A549 (cell line): ENCODE data around the gene PNPLA4. TPM values are rescaled to one million over a fixed set of nuclear protein-coding genes. Genes with fewer than 3 reads are reported as not detected.

Source experiments
- ATAC-seq, 2 experiments: fragments of 200-7000 bp in 1 of 2; fragments of >200 bp in 1 of 2; cut with Nextera tagmentation in 1 of 2; cut with Tn5 transposase in 1 of 2; 3 replicates each; pipeline versions ENCODE4 v1.8.0 to v1.9.1; 2018 to 2020; ENCODE audit warnings: mild to moderate bottlenecking in 1 of 2, moderate library complexity in 1 of 2
- CTCF ChIA-PET: fragments of 300-600 bp; sonication (Branson Sonifier 250); formaldehyde crosslinking; extraction: SDS; loops from one replicate; lab custom pipeline; 2021; ENCODE audit warnings: antibody characterized with exemption, inconsistent platforms; lab: Yijun Ruan, JAX
- POLR2A ChIA-PET: fragments of 350-600 bp; formaldehyde crosslinking; extraction: SDS; loops from one replicate; lab custom pipeline; 2021; ENCODE audit warnings: antibody characterized with exemption, inconsistent platforms; lab: Yijun Ruan, JAX
- DNase-seq, 2 experiments: peaks; one replicate each; pipeline versions ENCODE4 v3.0.0 to v3.0.0-alpha.2; 2011 to 2016; ENCODE audit warnings: low read depth in 1 of 2, low spot score in 1 of 2
- FAIRE-seq: peaks from 2 replicates; lab custom pipeline; 2011; peaks lifted over from hg19 to GRCh38; lab: Jason Lieb, UNC
- H3K27ac ChIP-seq, 2 experiments: fragments of >200 bp; sonication (Bioruptor Twin); formaldehyde crosslinking; 3 replicates each; pipeline ENCODE4 v1.5.1; 2016 to 2017
- H3K4me1 ChIP-seq: fragments of >200 bp; sonication (Bioruptor Twin); formaldehyde crosslinking; 3 replicates; pipeline ENCODE4 v1.6.1; 2016
- H3K4me2 ChIP-seq: fragments of >200 bp; sonication (Bioruptor Twin); formaldehyde crosslinking; 3 replicates; pipeline ENCODE4 v1.6.1; 2016
- H3K4me3 ChIP-seq: fragments of >200 bp; sonication (Bioruptor Twin); formaldehyde crosslinking; 3 replicates; pipeline ENCODE4 v1.5.1; 2016
- H3K9me3 ChIP-seq: fragments of >200 bp; sonication (Bioruptor Twin); formaldehyde crosslinking; 3 replicates; pipeline ENCODE4 v1.6.1; 2016
- BHLHE40 ChIP-seq: IDR thresholded peaks from 2 replicates; pipeline ENCODE4 v1.6.1; 2012; ENCODE audit warnings: low read depth, low read length, inconsistent platforms
- CHD4 ChIP-seq: fragments of 200-600 bp; sonication (generic); IDR thresholded peaks from 2 replicates; pipeline ENCODE4 v1.6.1; 2016; ENCODE audit warnings: antibody characterized with exemption, mild to moderate bottlenecking, borderline replicate concordance
- FOSL2 ChIP-seq, 2 experiments: fragments of 450-650 bp in 1 of 2; fragments of >200 bp in 1 of 2; sonication (Bioruptor Twin) in 1 of 2; formaldehyde crosslinking; IDR thresholded peaks; 2 replicates each; pipeline versions ENCODE4 v1.5.0 to v1.6.1; 2016 to 2020; ENCODE audit warnings: mild to moderate bottlenecking in 1 of 2, moderate library complexity in 1 of 2
- FOXS1 ChIP-seq: fragments of 250-450 bp; sonication (Bioruptor Pico); IDR thresholded peaks from 2 replicates; pipeline ENCODE4 v1.5.0; 2020; ENCODE audit warnings: mild to moderate bottlenecking, moderate library complexity
- GATA3 ChIP-seq: IDR thresholded peaks from 2 replicates; pipeline ENCODE4 v1.6.1; 2012; ENCODE audit warnings: borderline replicate concordance
- HOXA7 ChIP-seq: fragments of 250-450 bp; sonication (Bioruptor Pico); IDR thresholded peaks from 2 replicates; pipeline ENCODE4 v1.5.0; 2020; ENCODE audit warnings: mild to moderate bottlenecking, moderate library complexity
- HOXB13 ChIP-seq: fragments of 250-450 bp; sonication (Bioruptor Pico); IDR thresholded peaks from 2 replicates; pipeline ENCODE4 v1.5.0; 2020; ENCODE audit warnings: low read depth, mild to moderate bottlenecking, moderate library complexity
- KDM1A ChIP-seq: fragments of 200-600 bp; sonication (generic); IDR thresholded peaks from 2 replicates; pipeline ENCODE4 v1.6.1; 2016; ENCODE audit warnings: low read depth, mild to moderate bottlenecking
- KDM5A ChIP-seq: fragments of 200-600 bp; sonication (generic); IDR thresholded peaks from 2 replicates; pipeline ENCODE4 v1.6.1; 2016; ENCODE audit warnings: antibody characterized with exemption, mild to moderate bottlenecking
- MAFK ChIP-seq: fragments of 450-650 bp; IDR thresholded peaks from 2 replicates; pipeline ENCODE4 v1.6.1; 2014; ENCODE audit not compliant: partially characterized antibody
- MYC ChIP-seq: IDR thresholded peaks from 2 replicates; pipeline ENCODE4 v1.6.1; 2012; ENCODE audit warnings: mild to moderate bottlenecking, inconsistent platforms, low read length, improper control_type of control experiment, borderline replicate concordance
- NPAS2 ChIP-seq: fragments of 250-450 bp; sonication (Bioruptor Pico); IDR thresholded peaks from 2 replicates; pipeline ENCODE4 v1.8.0; 2022; ENCODE audit warnings: mild to moderate bottlenecking, moderate library complexity, borderline replicate concordance
- PHF8 ChIP-seq: fragments of 200-600 bp; sonication (generic); IDR thresholded peaks from 2 replicates; pipeline ENCODE4 v1.6.1; 2016; ENCODE audit warnings: low read depth, mild to moderate bottlenecking, antibody characterized with exemption, moderate library complexity, borderline replicate concordance
- POLR2A ChIP-seq: IDR thresholded peaks from 2 replicates; pipeline ENCODE4 v1.6.1; 2012; ENCODE audit warnings: mild to moderate bottlenecking, low read length
- RCOR1 ChIP-seq: fragments of 150-350 bp; IDR thresholded peaks from 2 replicates; pipeline ENCODE4 v1.6.1; 2014; ENCODE audit warnings: antibody characterized with exemption, low read length, low read depth
- RFX5 ChIP-seq: fragments of 450-650 bp; IDR thresholded peaks from 2 replicates; pipeline ENCODE4 v1.7.1; 2014; ENCODE audit warnings: antibody characterized with exemption, mild to moderate bottlenecking, moderate library complexity
- SMC3 ChIP-seq: fragments of >200 bp; sonication (Bioruptor Twin); formaldehyde crosslinking; IDR thresholded peaks from 3 replicates; pipeline ENCODE4 v1.6.1; 2018; ENCODE audit warnings: inconsistent platforms
- TFCP2L1 ChIP-seq: fragments of 250-450 bp; sonication (Bioruptor Pico); IDR thresholded peaks from 2 replicates; pipeline ENCODE4 v1.5.0; 2021; ENCODE audit warnings: mild to moderate bottlenecking
- ZC3H11A ChIP-seq: fragments of 450-650 bp; IDR thresholded peaks from 2 replicates; pipeline ENCODE4 v1.6.1; 2014; ENCODE audit warnings: antibody characterized with exemption, mild to moderate bottlenecking
- ZSCAN20 ChIP-seq: fragments of 250-450 bp; sonication (Bioruptor Pico); IDR thresholded peaks from 2 replicates; pipeline ENCODE4 v1.8.0; 2022; ENCODE audit warnings: mild to moderate bottlenecking, moderate library complexity
- WGBS: methylation state at CpG from one replicate; pipeline ENCODE4 v1.1.6; 2017; ENCODE audit errors: missing lambda C conversion rate; 5-methylcytosine and 5-hydroxymethylcytosine counted together
- polyA plus RNA-seq, 4 experiments: library from polyadenylated mRNA; depleted of rRNA in 3 of 4; stranded (reverse); fragments of >200 nt; fragmentation: RNase III in 1 of 4; extraction: RNeasy Plus Mini Kit Qiagen cat#74134 plus additional on column Dnase treatment in 1 of 4; gene quantifications; 2 replicates in 3 of 4; 3 replicates in 1 of 4; pipeline ENCODE4 v1.2.3, GENCODE V29; 2011 to 2017
- TF ChIP-seq, protein P1 (sequence below): fragments of 200-600 bp; sonication (generic); IDR thresholded peaks from 2 replicates; pipeline ENCODE4 v1.6.1; 2016; ENCODE audit warnings: antibody characterized with exemption, mild to moderate bottlenecking, moderate library complexity
- TF ChIP-seq, protein P2 (sequence below): fragments of >200 bp; sonication (Bioruptor Twin); formaldehyde crosslinking; IDR thresholded peaks from 3 replicates; pipeline ENCODE4 v1.5.1; 2016
- TF ChIP-seq, protein P3 (sequence below): fragments of 450-650 bp; IDR thresholded peaks from 2 replicates; pipeline ENCODE4 v1.6.1; 2014; ENCODE audit warnings: antibody characterized with exemption
- TF ChIP-seq, protein P4 (sequence below): fragments of 250-450 bp; sonication (Bioruptor Pico); IDR thresholded peaks from 2 replicates; pipeline ENCODE4 v1.5.0; 2021; ENCODE audit warnings: mild to moderate bottlenecking, moderate library complexity, borderline replicate concordance
- TF ChIP-seq, protein P5 (sequence below): fragments of >200 bp; sonication (Bioruptor Twin); formaldehyde crosslinking; IDR thresholded peaks from 3 replicates; pipeline ENCODE4 v1.6.1; 2016
- TF ChIP-seq, protein P6 (sequence below): fragments of 250-450 bp; sonication (Bioruptor Pico); IDR thresholded peaks from 2 replicates; pipeline ENCODE4 v1.5.0; 2020; ENCODE audit warnings: low read depth, mild to moderate bottlenecking, moderate library complexity
- TF ChIP-seq, protein P7 (sequence below): IDR thresholded peaks from 2 replicates; pipeline ENCODE4 v1.6.1; 2012

The PNPLA4 gene
- polyA plus RNA-seq, 2 of the 4 experiments (the other 2 are of a cell fraction): 9.7 to 24.7 TPM

DNA sequence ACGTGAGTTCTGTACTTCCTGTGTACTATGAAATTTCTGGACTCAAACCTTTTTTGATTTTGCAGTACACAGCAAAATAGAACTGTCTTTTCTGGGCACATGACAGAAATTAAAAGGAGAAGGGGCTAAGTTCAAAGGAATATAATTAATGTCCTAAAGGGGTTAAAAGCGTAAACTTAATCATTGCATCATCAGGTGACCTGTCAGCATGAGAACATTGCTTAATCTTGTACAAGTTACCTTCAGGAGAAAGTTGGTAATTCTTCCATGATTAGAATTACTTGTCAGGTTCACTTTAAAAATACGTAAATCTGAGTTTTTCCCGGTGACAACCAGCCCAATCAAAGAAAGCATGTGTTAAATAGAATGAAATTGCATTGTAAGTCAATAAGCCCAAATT, 43.2 kb upstream of the PNPLA4 start:
- POLR2A ChIA-PET: no interaction called here
- no peaks in the 10 kb centered on the region for H3K4me1 ChIP-seq
- H3K4me2 ChIP-seq: no peak overlapping the region
- DNase-seq (no peak), ATAC-seq (no peak), FAIRE-seq (peak; percentile 13)
- no peak overlapping the region for H3K27ac ChIP-seq
- TF ChIP-seq, protein P1, sequence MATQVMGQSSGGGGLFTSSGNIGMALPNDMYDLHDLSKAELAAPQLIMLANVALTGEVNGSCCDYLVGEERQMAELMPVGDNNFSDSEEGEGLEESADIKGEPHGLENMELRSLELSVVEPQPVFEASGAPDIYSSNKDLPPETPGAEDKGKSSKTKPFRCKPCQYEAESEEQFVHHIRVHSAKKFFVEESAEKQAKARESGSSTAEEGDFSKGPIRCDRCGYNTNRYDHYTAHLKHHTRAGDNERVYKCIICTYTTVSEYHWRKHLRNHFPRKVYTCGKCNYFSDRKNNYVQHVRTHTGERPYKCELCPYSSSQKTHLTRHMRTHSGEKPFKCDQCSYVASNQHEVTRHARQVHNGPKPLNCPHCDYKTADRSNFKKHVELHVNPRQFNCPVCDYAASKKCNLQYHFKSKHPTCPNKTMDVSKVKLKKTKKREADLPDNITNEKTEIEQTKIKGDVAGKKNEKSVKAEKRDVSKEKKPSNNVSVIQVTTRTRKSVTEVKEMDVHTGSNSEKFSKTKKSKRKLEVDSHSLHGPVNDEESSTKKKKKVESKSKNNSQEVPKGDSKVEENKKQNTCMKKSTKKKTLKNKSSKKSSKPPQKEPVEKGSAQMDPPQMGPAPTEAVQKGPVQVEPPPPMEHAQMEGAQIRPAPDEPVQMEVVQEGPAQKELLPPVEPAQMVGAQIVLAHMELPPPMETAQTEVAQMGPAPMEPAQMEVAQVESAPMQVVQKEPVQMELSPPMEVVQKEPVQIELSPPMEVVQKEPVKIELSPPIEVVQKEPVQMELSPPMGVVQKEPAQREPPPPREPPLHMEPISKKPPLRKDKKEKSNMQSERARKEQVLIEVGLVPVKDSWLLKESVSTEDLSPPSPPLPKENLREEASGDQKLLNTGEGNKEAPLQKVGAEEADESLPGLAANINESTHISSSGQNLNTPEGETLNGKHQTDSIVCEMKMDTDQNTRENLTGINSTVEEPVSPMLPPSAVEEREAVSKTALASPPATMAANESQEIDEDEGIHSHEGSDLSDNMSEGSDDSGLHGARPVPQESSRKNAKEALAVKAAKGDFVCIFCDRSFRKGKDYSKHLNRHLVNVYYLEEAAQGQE: no peak
- no peak for TF ChIP-seq RFX5
- no peak for TF ChIP-seq GATA3
- TF ChIP-seq SMC3: no peak
- TF ChIP-seq, protein P2, sequence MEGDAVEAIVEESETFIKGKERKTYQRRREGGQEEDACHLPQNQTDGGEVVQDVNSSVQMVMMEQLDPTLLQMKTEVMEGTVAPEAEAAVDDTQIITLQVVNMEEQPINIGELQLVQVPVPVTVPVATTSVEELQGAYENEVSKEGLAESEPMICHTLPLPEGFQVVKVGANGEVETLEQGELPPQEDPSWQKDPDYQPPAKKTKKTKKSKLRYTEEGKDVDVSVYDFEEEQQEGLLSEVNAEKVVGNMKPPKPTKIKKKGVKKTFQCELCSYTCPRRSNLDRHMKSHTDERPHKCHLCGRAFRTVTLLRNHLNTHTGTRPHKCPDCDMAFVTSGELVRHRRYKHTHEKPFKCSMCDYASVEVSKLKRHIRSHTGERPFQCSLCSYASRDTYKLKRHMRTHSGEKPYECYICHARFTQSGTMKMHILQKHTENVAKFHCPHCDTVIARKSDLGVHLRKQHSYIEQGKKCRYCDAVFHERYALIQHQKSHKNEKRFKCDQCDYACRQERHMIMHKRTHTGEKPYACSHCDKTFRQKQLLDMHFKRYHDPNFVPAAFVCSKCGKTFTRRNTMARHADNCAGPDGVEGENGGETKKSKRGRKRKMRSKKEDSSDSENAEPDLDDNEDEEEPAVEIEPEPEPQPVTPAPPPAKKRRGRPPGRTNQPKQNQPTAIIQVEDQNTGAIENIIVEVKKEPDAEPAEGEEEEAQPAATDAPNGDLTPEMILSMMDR: no peak
- no peak for TF ChIP-seq NPAS2 (CRISPR knock-in tag)
- no peak for TF ChIP-seq PHF8
- TF ChIP-seq, protein P3, sequence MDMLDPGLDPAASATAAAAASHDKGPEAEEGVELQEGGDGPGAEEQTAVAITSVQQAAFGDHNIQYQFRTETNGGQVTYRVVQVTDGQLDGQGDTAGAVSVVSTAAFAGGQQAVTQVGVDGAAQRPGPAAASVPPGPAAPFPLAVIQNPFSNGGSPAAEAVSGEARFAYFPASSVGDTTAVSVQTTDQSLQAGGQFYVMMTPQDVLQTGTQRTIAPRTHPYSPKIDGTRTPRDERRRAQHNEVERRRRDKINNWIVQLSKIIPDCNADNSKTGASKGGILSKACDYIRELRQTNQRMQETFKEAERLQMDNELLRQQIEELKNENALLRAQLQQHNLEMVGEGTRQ: no peak
- TF ChIP-seq MAFK: no peak
- TF ChIP-seq RCOR1: no peak
- TF ChIP-seq, protein P4, sequence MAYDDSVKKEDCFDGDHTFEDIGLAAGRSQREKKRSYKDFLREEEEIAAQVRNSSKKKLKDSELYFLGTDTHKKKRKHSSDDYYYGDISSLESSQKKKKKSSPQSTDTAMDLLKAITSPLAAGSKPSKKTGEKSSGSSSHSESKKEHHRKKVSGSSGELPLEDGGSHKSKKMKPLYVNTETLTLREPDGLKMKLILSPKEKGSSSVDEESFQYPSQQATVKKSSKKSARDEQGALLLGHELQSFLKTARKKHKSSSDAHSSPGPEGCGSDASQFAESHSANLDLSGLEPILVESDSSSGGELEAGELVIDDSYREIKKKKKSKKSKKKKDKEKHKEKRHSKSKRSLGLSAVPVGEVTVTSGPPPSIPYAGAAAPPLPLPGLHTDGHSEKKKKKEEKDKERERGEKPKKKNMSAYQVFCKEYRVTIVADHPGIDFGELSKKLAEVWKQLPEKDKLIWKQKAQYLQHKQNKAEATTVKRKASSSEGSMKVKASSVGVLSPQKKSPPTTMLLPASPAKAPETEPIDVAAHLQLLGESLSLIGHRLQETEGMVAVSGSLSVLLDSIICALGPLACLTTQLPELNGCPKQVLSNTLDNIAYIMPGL (CRISPR knock-in tag): no peak
- TF ChIP-seq KDM5A: no peak
- TF ChIP-seq, protein P5, sequence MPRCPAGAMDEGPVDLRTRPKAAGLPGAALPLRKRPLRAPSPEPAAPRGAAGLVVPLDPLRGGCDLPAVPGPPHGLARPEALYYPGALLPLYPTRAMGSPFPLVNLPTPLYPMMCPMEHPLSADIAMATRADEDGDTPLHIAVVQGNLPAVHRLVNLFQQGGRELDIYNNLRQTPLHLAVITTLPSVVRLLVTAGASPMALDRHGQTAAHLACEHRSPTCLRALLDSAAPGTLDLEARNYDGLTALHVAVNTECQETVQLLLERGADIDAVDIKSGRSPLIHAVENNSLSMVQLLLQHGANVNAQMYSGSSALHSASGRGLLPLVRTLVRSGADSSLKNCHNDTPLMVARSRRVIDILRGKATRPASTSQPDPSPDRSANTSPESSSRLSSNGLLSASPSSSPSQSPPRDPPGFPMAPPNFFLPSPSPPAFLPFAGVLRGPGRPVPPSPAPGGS: no peak
- TF ChIP-seq BHLHE40: no peak
- no peak for TF ChIP-seq MYC
- TF ChIP-seq POLR2A: no peak
- CTCF ChIA-PET: no interaction called here
- WGBS: 12% methylated on average over 4 of the region's 4 CpGs
- no peak overlapping the region for H3K4me3 ChIP-seq
- H3K9me3 ChIP-seq: no peaks in the 10 kb centered on the region

DNA sequence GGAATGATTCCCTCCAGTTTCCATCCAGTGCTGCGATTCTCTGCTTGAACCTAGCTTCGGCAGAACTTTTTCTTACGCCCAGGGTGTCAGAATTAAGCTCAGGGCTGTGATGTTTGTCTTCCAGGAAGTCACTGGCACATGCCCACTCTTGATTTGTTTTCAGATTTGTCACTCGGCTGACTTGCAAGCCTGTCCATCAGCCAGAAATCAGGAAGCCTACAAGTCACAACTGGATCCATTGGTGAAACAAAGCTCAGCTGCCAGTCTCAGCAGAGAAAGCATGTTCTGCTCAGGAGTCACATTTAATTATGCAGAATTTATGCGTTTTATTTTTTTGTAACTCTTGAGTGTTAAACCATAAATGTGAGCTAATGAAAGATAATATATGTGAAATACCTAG, 38.2 kb upstream of the PNPLA4 start:
- FAIRE-seq: peak; percentile 28
- ChIA-PET CTCF (no interaction called here), POLR2A (no interaction called here)
- Histone ChIP-seq H3K4me2 (no peak overlapping the region), H3K4me1 (no peaks in the 10 kb centered on the region), H3K27ac (no peak overlapping the region), H3K4me3 (no peak overlapping the region), H3K9me3 (no peaks in the 10 kb centered on the region)
- ATAC-seq: no peak
- no peak for DNase-seq
- 32% methylated on average over 5 of the region's 5 CpGs for WGBS
- TF ChIP-seq KDM1A (no peak), ZSCAN20 (CRISPR knock-in tag) (no peak), FOSL2 (IDR thresholded peaks at IDR 0.05) (no peak), FOSL2 (CRISPR knock-in tag; IDR thresholded peaks at IDR 0.05) (no peak), CHD4 (no peak), ZC3H11A (no peak), FOXS1 (CRISPR knock-in tag) (no peak), SMC3 (no peak), PHF8 (no peak), HOXA7 (CRISPR knock-in tag) (no peak), HOXB13 (CRISPR knock-in tag) (no peak), TFCP2L1 (no peak)
- TF ChIP-seq, protein P6, sequence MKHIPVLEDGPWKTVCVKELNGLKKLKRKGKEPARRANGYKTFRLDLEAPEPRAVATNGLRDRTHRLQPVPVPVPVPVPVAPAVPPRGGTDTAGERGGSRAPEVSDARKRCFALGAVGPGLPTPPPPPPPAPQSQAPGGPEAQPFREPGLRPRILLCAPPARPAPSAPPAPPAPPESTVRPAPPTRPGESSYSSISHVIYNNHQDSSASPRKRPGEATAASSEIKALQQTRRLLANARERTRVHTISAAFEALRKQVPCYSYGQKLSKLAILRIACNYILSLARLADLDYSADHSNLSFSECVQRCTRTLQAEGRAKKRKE (CRISPR knock-in tag): no peak
- TF ChIP-seq, protein P5: no peak
- TF ChIP-seq, protein P7, sequence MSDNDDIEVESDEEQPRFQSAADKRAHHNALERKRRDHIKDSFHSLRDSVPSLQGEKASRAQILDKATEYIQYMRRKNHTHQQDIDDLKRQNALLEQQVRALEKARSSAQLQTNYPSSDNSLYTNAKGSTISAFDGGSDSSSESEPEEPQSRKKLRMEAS: no peak
